GM12878 (cell line): ENCODE measurements around the gene SNX13. TPM values are rescaled to one million over a fixed set of nuclear protein-coding genes. Genes with fewer than 3 reads are reported as not detected.

Experiments used
- CUX1 ChIP-seq: IDR thresholded peaks from 2 replicates; pipeline ENCODE4 v1.6.1; 2012; ENCODE audit warnings: improper control_type of control experiment, low read depth, low read length; ENCODE audit not compliant: insufficient replicate concordance
- IRF3 ChIP-seq: fragments of 450-650 bp; IDR thresholded peaks from 2 replicates; pipeline ENCODE4 v1.6.1; 2014; ENCODE audit warnings: mild to moderate bottlenecking
- PAX8 ChIP-seq: fragments of 450-650 bp; IDR thresholded peaks from 2 replicates; pipeline ENCODE4 v1.6.1; 2017; ENCODE audit warnings: mild to moderate bottlenecking, moderate library complexity
- PBX3 ChIP-seq: IDR thresholded peaks from 2 replicates; pipeline ENCODE4 v1.6.1; 2011; ENCODE audit warnings: mild to moderate bottlenecking, low read depth, low read length, moderate library complexity; ENCODE audit not compliant: insufficient replicate concordance
- RCOR1 ChIP-seq: conservative IDR thresholded peaks from 2 replicates; pipeline ENCODE4 v1.6.1; 2012; ENCODE audit warnings: low read depth, low read length, improper control_type of control experiment
- SIN3A ChIP-seq: IDR thresholded peaks from 2 replicates; pipeline ENCODE4 v1.6.1; 2012; ENCODE audit warnings: low read depth, low read length, improper control_type of control experiment
- SMAD5 ChIP-seq: IDR thresholded peaks from 2 replicates; pipeline ENCODE4 v1.6.1; 2016; ENCODE audit warnings: antibody characterized with exemption, low read depth
- ZBTB4 ChIP-seq: fragments of 450-650 bp; formaldehyde crosslinking; IDR thresholded peaks from 2 replicates; pipeline ENCODE4 v1.4.0; 2022; ENCODE audit warnings: mild to moderate bottlenecking, moderate library complexity
- ZNF24 ChIP-seq: fragments of 450-650 bp; IDR thresholded peaks from 2 replicates; pipeline ENCODE4 v1.6.1; 2017; ENCODE audit warnings: antibody characterized with exemption, mild to moderate bottlenecking
- polyA plus RNA-seq, 11 experiments: library from polyadenylated mRNA; depleted of rRNA in 4 of 11; unstranded in 6 of 11; stranded (reverse) in 5 of 11; fragments of >200 nt; fragmentation: Nextera tagmentation in 4 of 11; fragmentation: Illumina TruSeq in 1 of 11; extraction: Ambion mirVana in 4 of 11; extraction: Trizol in 1 of 11; gene quantifications; 1 replicate in 1 of 11; 2 replicates in 10 of 11; pipeline versions ENCODE4 v1.2.1 to v1.2.3, GENCODE V29; 2011 to 2016; ENCODE audit warnings: inconsistent platforms in 2 of 11, missing spikeins in 2 of 11, low read depth in 1 of 11
- total RNA-seq, 4 experiments: library from RNA; depleted of rRNA in 3 of 4; stranded (reverse); fragments of >200 nt in 3 of 4; fragmentation: Illumina TruSeq in 1 of 4; extraction: Trizol in 1 of 4; gene quantifications; 2 replicates each; pipeline versions ENCODE4 v1.2.1 to v1.2.3, GENCODE V29; 2013 to 2021

The SNX13 gene
- total and polyA plus RNA-seq, 10 of the 15 experiments (the other 5 are each of a cell fraction or from before 2014, with no cell fraction given): 2.2 to 17.1 (median 11.9) TPM

GRCh38 chr7:17787257-17787656 is 153.0 kb downstream of the SNX13 start (continued):
- no peak for TF ChIP-seq ZBTB4 (CRISPR knock-in tag)
- TF ChIP-seq IRF3: no peak
- no peak for TF ChIP-seq ZNF24
- no peak for TF ChIP-seq SMAD5
- TF ChIP-seq RCOR1: no peak
- no peak for TF ChIP-seq SIN3A
- TF ChIP-seq PBX3: no peak
- TF ChIP-seq CUX1: no peak
- TF ChIP-seq PAX8: no peak
